GM18873 (cell line): ENCODE results near the gene FERD3L.

Experiments
- ATAC-seq: cut with Tn5 transposase; IDR thresholded peaks from one replicate; pipeline ENCODE4 v1.9.1; 2021; ENCODE audit warnings: mild to moderate bottlenecking, moderate library complexity, moderate number of reproducible peaks; ENCODE audit not compliant: unreplicated experiment, low FRiP score

The FERD3L gene

GRCh38 chr7:19117091-19117869 lies 27.9 kb downstream of the FERD3L start, which contains the start of gene TWIST1:
Gene TWIST1 (minus strand): TSS chr7:19117636. CDS start chr7:19117321, 315 bp downstream.
- ATAC-seq: no peak

DNA sequence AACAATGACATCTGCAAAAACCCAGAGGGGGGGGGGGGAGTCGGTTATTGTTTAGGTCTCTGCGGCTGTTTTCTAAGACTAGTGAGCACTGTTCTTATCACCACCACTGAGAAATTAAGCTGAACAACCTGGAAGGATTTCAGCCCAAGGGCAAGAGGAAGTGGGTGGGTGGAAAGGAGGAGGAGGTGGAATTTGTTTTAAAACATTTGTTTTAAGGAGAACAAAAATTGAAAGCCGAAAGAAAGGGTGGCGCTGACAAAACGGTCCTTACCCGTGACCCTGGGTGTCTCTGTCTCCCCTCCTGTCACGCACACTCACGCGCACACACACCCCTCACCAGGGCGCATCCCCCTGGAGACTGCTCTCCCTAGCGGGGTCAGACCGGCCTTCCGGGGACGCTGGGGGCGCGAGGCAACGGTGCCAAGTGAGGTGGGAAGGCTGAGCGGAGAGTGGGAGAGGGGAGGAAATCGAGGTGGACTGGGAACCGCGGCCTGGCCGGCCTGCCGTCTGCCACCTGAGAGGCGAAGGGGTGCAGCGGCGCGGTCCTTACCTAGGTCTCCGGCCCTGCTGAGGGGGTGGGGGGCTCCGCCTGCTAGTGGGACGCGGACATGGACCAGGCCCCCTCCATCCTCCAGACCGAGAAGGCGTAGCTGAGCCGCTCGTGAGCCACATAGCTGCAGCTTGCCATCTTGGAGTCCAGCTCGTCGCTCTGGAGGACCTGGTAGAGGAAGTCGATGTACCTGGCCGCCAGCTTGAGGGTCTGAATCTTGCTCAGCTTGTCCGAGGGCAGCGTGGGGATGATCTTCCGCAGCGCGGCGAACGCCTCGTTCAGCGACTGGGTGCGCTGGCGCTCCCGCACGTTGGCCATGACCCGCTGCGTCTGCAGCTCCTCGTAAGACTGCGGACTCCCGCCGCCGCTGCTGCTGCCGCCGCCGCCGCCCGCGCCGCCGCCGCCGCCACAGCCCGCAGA lies 28.8 kb downstream of the FERD3L start:
- no peak for ATAC-seq

GRCh38 chr7:19114551-19114855 lies 30.7 kb downstream of the FERD3L start:
- no peak for ATAC-seq

DNA sequence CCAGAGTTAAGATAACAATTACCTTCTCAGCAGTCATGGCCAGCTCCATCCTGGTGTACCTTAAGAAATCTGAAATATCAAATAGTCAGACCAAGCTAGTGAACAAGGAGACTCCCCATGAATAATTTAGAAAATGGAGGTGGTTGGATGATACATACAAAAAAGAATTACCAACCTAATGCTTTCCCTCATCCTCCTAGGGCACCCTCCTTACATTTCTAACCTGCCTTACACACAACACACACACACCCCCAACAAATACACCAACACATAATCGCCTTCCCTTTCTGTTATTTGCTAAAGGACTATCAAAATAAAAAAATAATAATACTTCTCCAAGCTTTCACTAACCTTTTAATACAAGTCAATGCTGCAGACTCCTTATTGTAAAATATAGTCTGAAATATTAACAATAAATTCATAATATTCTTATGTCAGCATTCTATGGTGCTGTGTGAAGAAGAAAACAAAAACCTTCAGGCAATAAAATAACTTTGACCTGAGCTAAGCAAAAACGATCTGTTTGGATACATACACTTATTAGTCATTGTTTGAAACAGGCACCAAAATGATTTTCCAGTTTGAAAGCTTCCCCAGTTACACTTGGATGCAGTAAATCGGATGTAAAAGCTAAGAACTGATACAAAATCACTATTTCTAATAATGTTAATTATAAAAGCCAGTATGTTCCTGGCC lies 31.2 kb downstream of the FERD3L start:
- ATAC-seq: no peak

DNA sequence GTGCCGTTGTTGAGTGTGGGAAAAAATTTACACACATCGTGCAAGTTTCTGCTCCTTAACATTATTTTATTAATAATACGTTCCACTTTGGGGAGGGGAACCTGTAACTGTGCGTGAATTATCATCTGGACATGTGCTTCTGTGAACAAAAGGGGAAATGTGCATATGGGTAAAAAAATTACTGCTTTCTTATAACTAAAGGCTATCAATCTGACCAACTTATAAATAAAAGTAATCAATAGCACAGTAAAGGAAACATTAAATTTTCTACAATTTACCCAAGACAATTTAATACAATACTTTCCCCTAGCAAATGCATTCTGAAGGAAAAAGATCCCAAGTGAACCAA lies 32.2 kb downstream of the FERD3L start:
- ATAC-seq: no peak

GRCh38 chr7:19112274-19113001 lies 32.8 kb downstream of the FERD3L start:
- no peak for ATAC-seq

DNA sequence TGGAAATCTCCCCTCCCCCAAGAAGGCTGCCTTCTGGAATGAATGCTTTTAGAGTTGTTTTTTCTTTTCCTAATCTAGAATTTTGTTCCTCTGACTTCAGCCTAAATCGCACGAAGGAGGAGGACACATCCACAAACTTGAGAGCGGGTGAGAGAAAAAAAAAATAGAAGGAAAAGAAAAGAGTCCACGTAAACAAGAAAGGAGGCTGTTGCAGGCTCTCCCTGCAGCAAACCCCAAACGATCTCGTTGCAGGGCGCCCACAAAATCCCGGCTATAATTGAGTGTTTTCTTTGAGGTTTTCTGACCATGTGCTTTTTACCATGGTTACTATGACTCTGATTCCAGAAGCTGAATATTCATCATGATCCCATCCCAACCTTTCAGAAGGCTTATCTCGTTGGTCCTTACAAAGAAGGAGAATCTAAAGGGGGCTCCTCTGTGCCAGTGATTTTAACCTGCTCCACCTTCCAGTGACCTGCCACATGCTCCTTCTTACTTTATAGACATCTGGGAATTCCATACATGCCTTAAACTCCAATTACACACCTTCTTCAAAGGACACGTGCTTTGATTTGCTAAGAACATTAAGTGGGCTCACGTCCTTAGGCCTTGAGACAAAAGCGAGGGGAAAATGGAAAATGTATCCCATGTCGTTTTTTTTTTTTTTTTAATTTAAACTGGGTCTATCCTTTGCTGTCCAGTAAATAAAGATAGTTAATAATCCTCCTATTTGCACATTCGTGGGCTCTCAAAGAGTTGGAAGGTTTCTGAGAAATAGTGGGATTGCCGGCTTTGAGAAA lies 33.5 kb downstream of the FERD3L start:
- no peak for ATAC-seq

DNA sequence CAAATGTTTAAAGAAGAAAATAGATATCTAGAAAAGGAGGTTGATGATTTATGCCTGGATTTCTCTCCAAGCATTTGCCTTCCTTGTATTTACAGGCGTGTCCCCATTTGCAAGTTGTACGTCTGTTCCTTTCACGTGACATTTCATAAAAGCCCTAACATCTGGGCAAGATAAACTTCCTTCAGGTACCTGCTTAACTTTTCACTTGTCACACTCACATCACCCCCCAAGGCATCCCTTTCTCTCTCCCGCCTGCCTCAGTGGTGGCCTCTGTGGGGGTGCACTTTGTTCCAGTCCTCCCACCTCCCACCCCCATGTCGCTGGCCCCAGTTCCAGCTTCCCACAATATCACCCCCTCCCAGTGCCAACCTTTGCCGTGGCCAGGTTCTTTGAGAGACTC lies 34.4 kb downstream of the FERD3L start:
- no peak for ATAC-seq

DNA sequence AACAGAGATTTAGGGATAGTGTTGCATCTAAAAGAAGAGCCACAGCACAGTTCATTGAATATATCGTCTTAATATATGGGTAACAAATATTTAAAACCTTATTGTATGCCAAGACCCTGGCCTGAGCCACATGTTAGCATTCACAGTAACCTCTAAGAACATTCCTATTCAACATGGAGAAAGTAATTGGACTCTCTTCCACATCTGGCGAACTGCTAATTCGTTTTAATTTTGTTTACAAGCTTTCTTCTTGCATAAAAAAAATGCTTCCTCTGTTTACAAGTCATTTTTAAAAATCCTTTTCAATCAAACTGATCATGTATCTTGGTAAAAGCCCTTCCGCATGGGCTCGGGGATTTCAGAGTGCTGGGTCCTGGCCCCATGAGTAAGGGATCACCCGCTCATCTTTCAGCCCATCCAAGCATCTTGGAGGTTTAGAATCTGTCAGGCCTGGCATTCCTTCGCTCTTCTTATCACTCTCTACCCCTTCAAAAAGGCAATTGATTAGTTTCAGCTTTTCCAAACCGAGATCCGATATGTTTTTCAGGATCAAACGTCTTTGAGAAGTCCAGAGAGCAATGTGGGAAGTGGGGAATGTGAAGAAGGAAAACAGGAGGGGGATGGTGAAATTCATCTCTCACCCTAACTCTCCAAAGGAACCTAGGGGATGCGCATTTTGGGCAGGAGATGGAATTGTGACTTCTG lies 35.0 kb downstream of the FERD3L start:
- no peak for ATAC-seq

DNA sequence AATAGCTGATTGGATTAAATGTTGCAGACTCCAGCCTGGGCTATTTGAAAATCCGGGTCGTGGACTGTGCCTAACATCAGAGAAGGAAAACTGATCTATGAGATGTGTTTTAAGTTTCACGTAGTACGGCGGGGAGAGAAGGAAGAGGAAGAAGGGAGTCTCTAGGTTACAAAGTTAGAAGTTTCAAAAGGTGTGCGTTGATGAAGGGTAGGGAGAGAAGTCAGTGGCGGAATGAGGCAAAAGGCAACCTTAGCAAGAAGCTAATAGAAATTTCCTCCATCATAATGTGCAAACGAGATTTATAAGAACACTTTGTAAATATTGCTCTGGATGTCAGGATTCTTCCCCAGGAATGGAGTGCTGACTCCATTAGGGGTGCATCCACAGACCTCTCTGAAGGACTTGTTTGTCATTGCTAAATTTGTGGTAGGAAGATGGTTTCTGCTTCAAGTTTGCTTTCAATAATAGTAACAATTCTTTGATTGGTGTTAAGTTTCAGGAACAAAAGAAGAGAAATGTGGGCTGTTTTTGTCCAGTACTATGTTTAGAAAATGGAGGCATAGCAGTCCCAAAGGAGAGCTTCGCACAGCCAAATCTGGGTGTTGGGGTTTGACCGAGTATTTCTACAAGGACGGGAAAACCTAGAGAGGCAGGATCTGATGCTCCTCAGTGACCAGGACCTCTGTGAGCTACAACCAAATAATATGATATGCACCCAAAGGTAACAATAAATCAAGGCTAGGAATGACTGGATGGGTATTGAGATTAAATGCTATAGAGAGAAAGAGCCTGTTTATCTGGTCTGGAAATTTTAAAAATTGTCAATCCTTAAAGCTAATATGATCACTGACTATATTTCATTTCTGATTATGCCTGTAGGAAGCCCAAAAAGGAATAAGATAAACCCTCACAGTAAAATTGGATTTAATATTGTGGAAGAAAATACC lies 35.9 kb downstream of the FERD3L start:
- ATAC-seq: no peak

- ATAC-seq: no peak
Observed at GRCh38 chr7:19107356-19108146, 37.7 kb downstream of the FERD3L start.

DNA sequence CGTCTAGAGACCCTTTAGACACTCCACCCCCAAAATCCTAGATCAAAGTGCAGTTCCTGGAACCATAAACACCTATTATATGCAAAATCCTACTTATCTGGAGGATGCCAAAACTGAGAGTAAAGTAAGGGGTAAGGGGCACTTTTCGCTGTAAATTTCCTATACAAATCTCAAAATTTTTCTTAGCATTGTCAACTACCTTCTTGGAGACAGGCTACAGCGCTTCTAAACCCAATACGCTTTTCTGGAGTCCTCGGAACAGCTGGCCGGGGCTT lies 38.2 kb downstream of the FERD3L start:
- ATAC-seq: no peak

DNA sequence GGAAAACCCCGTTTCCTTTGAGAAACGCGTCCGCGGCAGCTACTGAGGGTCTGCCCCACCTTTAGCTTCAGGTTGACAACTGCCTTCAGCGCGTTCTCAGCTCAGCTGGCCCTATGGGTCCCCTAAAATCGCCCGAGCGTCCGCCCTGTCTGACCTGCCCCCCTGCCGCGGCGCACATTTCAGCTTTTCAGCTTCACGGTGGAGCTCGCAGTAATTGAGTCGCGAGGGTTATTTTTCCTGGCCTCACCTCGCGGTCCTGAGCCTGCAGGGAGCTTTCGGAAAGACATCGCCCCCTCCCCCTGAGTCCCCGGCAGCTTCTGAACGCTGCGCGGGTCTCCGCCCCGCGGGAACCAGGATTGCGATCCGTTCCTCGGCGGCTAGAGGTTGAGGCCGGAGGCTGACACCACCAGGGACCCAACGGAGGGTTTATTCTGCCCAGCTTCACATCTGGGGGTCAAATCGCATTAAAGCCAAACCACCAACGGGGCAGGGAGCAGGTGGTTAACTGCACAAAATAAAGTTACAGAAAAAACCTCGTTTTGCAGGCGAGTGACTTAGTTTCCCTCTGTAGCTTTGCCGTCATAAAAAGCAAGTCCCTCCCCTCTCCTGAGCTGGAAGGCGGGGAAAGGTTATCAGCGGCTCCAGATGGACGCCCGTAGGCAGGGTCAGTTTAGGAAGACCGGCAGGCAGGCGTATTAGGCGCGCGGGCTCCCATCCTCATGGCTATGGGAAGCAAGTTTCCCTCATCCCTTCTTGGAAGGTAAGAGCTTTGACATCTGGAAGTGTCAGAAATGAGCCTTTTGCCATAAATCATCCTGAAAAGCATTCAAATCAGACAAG lies 38.8 kb downstream of the FERD3L start:
- no peak for ATAC-seq

- no peak for ATAC-seq
Observed at GRCh38 chr7:19105546-19105945, 39.7 kb downstream of the FERD3L start.

GRCh38 chr7:19104811-19105210 lies 40.4 kb downstream of the FERD3L start:
- no peak for ATAC-seq

DNA sequence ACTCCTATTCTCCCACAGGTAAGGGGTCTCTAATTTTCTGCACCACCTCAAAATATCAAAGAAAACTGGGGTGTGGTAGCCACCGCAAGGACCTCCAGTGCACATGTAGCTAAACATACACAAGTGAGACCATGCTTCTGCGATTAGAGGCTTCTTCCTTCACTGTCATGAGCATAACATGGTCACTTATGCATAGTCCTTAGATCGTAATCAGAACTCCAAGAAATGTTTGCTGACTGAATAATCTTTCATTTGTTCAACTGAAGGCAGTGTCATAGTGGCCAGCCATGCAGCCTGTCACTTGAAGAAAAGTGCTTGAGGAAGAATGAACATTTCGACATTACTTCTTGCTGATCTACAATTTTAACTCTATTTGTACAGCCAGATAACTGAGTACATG lies 42.3 kb downstream of the FERD3L start:
- no peak for ATAC-seq

DNA sequence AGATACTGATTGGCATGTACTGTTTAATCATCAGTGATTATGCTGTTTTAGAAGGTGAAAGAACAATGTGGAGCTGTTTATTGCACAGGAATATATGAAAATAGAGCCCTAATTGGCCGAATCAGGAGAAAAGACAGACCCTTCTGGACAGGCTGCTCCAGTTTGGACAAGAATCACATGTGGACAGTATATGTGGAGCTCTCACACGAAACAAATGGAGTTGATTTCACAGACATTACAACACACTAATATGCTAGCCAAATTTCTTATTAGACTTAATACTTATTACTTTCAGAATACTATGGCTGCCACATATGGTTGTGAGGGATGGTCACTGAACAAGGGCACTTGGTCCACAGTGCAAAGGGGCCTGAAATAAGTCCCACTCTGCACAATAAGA lies 43.3 kb downstream of the FERD3L start:
- no peak for ATAC-seq
